GM23338 (cell line): ENCODE results near the gene B4GALT4. TPM values are rescaled to one million over a fixed set of nuclear protein-coding genes. Genes with fewer than 3 reads are reported as not detected.
"Not testable (repeated sequence)": the region's sequence is repeated elsewhere in the genome, so short reads cannot be mapped to it uniquely, and the experiment has no call there.

Experiments used
- ATAC-seq: fragments of 200-7000 bp; cut with Tn5 transposase; 3 replicates; pipeline ENCODE4 v1.9.1; 2020
- DNase-seq: peaks from one replicate; pipeline ENCODE4 v3.0.0-alpha.2; 2015; ENCODE audit warnings: low spot score
- H2AFZ ChIP-seq: fragments of 200-600 bp; sonication (generic); 2 replicates; pipeline ENCODE4 v1.8.0; 2016; ENCODE audit warnings: antibody characterized with exemption, mild to moderate bottlenecking, moderate library complexity
- H3F3A ChIP-seq: fragments of 200-600 bp; sonication (generic); replicated peaks from 2 replicates; pipeline ENCODE4 v1.8.0; 2017; ENCODE audit warnings: antibody characterized with exemption, mixed run types, low read depth
- H3K27ac ChIP-seq: fragments of 200-600 bp; sonication (generic); 2 replicates; pipeline ENCODE4 v1.6.1; 2016; ENCODE audit warnings: low read depth
- H3K27me3 ChIP-seq: fragments of 200-600 bp; sonication (generic); 2 replicates; pipeline ENCODE4 v1.8.0; 2016; ENCODE audit warnings: mild to moderate bottlenecking, mixed run types, moderate library complexity; ENCODE audit not compliant: insufficient read depth
- H3K36me3 ChIP-seq: fragments of 200-600 bp; sonication (generic); 2 replicates; pipeline ENCODE4 v1.8.0; 2016; ENCODE audit warnings: mild to moderate bottlenecking; ENCODE audit not compliant: insufficient read depth
- H3K4me1 ChIP-seq: fragments of 200-600 bp; sonication (generic); 2 replicates; pipeline ENCODE4 v1.8.0; 2016; ENCODE audit warnings: mild to moderate bottlenecking, moderate library complexity; ENCODE audit not compliant: insufficient read depth
- H3K4me2 ChIP-seq: fragments of 200-600 bp; sonication (generic); 2 replicates; pipeline ENCODE4 v1.7.1; 2017; ENCODE audit warnings: mixed run types
- H3K4me3 ChIP-seq: fragments of 200-600 bp; sonication (generic); 2 replicates; pipeline ENCODE4 v1.6.1; 2016; ENCODE audit warnings: mixed run types
- H3K79me2 ChIP-seq: fragments of 200-600 bp; sonication (generic); replicated peaks from 2 replicates; pipeline ENCODE4 v1.8.0; 2017; ENCODE audit warnings: mild to moderate bottlenecking; ENCODE audit not compliant: insufficient read depth
- H3K9me2 ChIP-seq: fragments of 200-600 bp; sonication (generic); 2 replicates; pipeline ENCODE4 v1.8.0; 2017; ENCODE audit not compliant: insufficient read depth
- H4K20me1 ChIP-seq: fragments of 200-600 bp; sonication (generic); replicated peaks from 2 replicates; pipeline ENCODE4 v1.8.0; 2017; ENCODE audit warnings: mild to moderate bottlenecking; ENCODE audit not compliant: insufficient read depth
- H3K27ac Mint-ChIP-seq: 2 replicates; pipeline ENCODE4 v1.8.0; 2020; ENCODE audit warnings: inconsistent platforms, mild to moderate bottlenecking, moderate library complexity, mixed read lengths
- H3K27me3 Mint-ChIP-seq: 3 replicates; pipeline ENCODE4 v1.8.0; 2022; ENCODE audit warnings: low read depth, mild to moderate bottlenecking, moderate library complexity, mixed read lengths, inconsistent platforms; ENCODE audit not compliant: insufficient read depth, poor library complexity
- H3K36me3 Mint-ChIP-seq: 3 replicates; pipeline ENCODE4 v1.8.0; 2021; ENCODE audit warnings: low read depth, mild to moderate bottlenecking, inconsistent platforms, moderate library complexity, mixed read lengths
- H3K4me1 Mint-ChIP-seq: 3 replicates; pipeline ENCODE4 v1.8.0; 2020; ENCODE audit warnings: mild to moderate bottlenecking, inconsistent platforms, mixed read lengths
- H3K4me3 Mint-ChIP-seq: 3 replicates; pipeline ENCODE4 v1.8.0; 2021; ENCODE audit warnings: moderate library complexity, mild to moderate bottlenecking, inconsistent platforms, mixed read lengths
- H3K9me3 Mint-ChIP-seq: 3 replicates; pipeline ENCODE4 v1.8.0; 2020; ENCODE audit warnings: moderate library complexity, mild to moderate bottlenecking, inconsistent platforms, mixed read lengths
- EZH2 ChIP-seq: fragments of 200-600 bp; sonication (generic); IDR thresholded peaks from one replicate; pipeline ENCODE4 v1.8.0; 2017; ENCODE audit warnings: antibody characterized with exemption, mild to moderate bottlenecking, low read depth; ENCODE audit not compliant: unreplicated experiment
- EZH2phosphoT487 ChIP-seq: fragments of 200-600 bp; sonication (generic); IDR thresholded peaks from one replicate; pipeline ENCODE4 v1.8.1; 2018; ENCODE audit warnings: antibody characterized with exemption; ENCODE audit not compliant: unreplicated experiment
- JUNB ChIP-seq: IDR thresholded peaks from one replicate; pipeline ENCODE4 v1.6.1; 2016; ENCODE audit warnings: antibody characterized with exemption; ENCODE audit not compliant: unreplicated experiment
- POLR2AphosphoS5 ChIP-seq: IDR thresholded peaks from 2 replicates; pipeline ENCODE4 v1.6.1; 2016; ENCODE audit warnings: antibody characterized with exemption, low read depth
- STAT1 ChIP-seq: IDR thresholded peaks from one replicate; pipeline ENCODE4 v1.6.1; 2016; ENCODE audit warnings: antibody characterized with exemption; ENCODE audit not compliant: unreplicated experiment
- polyA plus RNA-seq: library from polyadenylated mRNA; unstranded; fragments of >200 nt; fragmentation: Nextera tagmentation; extraction: Ambion mirVana; gene quantifications from 2 replicates; pipeline ENCODE4 v1.2.1, GENCODE V29; 2016
- total RNA-seq: library from RNA; depleted of rRNA; stranded (reverse); fragments of >200 nt; shearing (Covaris generic); gene quantifications from 2 replicates; pipeline ENCODE4 v1.2.3, GENCODE V29; 2014
- TF ChIP-seq, protein P1 (sequence below): fragments of 250-450 bp; sonication (Bioruptor Pico); IDR thresholded peaks from 2 replicates; pipeline ENCODE4 v1.5.0; 2020; ENCODE audit warnings: mild to moderate bottlenecking, moderate library complexity

Gene B4GALT4
- total and polyA plus RNA-seq, 2 experiments from 2014 or later = 38.3 to 45.3 TPM

DNA sequence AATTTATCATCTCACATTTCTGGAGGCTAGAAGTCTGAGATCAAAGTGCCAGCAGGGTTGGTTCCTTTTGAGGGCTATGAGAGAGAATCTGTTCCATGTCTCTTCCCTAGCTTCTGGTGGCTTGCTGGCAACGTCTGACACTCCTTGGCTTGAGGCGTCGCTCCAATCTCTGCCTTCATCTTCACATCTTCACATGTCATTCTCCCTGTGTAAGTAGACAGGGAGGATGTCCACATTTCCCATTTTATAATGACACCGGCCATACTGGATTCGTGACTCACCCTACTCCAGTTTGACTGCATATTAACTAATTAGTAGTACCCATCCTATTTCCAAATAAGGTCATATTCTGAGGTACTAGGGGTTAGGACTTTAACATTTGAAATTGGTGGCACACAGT, 36.0 kb upstream of the B4GALT4 start (continued):
- TF ChIP-seq, protein P1, sequence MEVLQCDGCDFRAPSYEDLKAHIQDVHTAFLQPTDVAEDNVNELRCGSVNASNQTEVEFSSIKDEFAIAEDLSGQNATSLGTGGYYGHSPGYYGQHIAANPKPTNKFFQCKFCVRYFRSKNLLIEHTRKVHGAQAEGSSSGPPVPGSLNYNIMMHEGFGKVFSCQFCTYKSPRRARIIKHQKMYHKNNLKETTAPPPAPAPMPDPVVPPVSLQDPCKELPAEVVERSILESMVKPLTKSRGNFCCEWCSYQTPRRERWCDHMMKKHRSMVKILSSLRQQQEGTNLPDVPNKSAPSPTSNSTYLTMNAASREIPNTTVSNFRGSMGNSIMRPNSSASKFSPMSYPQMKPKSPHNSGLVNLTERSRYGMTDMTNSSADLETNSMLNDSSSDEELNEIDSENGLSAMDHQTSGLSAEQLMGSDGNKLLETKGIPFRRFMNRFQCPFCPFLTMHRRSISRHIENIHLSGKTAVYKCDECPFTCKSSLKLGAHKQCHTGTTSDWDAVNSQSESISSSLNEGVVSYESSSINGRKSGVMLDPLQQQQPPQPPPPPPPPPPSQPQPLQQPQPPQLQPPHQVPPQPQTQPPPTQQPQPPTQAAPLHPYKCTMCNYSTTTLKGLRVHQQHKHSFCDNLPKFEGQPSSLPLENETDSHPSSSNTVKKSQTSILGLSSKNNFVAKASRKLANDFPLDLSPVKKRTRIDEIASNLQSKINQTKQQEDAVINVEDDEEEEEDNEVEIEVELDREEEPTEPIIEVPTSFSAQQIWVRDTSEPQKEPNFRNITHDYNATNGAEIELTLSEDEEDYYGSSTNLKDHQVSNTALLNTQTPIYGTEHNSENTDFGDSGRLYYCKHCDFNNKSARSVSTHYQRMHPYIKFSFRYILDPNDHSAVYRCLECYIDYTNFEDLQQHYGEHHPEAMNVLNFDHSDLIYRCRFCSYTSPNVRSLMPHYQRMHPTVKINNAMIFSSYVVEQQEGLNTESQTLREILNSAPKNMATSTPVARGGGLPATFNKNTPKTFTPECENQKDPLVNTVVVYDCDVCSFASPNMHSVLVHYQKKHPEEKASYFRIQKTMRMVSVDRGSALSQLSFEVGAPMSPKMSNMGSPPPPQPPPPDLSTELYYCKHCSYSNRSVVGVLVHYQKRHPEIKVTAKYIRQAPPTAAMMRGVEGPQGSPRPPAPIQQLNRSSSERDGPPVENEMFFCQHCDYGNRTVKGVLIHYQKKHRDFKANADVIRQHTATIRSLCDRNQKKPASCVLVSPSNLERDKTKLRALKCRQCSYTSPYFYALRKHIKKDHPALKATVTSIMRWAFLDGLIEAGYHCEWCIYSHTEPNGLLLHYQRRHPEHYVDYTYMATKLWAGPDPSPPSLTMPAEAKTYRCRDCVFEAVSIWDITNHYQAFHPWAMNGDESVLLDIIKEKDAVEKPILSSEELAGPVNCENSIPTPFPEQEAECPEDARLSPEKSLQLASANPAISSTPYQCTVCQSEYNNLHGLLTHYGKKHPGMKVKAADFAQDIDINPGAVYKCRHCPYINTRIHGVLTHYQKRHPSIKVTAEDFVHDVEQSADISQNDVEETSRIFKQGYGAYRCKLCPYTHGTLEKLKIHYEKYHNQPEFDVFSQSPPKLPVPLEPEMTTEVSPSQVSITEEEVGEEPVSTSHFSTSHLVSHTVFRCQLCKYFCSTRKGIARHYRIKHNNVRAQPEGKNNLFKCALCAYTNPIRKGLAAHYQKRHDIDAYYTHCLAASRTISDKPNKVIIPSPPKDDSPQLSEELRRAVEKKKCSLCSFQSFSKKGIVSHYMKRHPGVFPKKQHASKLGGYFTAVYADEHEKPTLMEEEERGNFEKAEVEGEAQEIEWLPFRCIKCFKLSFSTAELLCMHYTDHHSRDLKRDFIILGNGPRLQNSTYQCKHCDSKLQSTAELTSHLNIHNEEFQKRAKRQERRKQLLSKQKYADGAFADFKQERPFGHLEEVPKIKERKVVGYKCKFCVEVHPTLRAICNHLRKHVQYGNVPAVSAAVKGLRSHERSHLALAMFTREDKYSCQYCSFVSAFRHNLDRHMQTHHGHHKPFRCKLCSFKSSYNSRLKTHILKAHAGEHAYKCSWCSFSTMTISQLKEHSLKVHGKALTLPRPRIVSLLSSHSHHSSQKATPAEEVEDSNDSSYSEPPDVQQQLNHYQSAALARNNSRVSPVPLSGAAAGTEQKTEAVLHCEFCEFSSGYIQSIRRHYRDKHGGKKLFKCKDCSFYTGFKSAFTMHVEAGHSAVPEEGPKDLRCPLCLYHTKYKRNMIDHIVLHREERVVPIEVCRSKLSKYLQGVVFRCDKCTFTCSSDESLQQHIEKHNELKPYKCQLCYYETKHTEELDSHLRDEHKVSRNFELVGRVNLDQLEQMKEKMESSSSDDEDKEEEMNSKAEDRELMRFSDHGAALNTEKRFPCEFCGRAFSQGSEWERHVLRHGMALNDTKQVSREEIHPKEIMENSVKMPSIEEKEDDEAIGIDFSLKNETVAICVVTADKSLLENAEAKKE (CRISPR knock-in tag) = no peak
- TF ChIP-seq EZH2 (no peak), POLR2AphosphoS5 (no peak), EZH2phosphoT487 (no peak), JUNB (no peak)

DNA sequence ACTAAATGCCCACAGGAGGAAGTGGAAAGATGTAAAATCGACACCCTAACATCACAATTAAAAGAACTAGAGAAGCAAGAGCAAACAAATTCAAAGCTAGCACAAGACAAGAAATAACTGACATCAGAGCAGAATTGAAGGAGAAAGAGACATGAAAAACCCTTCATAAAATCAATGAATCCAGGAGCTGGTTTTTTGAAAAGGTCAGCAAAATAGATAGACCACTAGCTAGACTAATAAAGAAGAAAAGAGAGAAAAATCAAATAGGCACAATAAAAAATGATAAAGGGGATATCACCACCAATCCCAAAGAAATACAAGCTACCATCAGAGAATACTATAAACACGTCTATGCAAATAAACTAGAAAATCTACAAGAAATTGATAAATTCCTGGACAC, 29.5 kb upstream of the B4GALT4 start:
- H3K36me3 ChIP-seq, H3K36me3 Mint-ChIP-seq, H3K27ac Mint-ChIP-seq, H3K4me1 ChIP-seq, H3F3A ChIP-seq, H3K27me3 Mint-ChIP-seq, H3K9me2 ChIP-seq, H3K27me3 ChIP-seq, H3K4me3 Mint-ChIP-seq, ATAC-seq, H3K9me3 Mint-ChIP-seq, H3K79me2 ChIP-seq, H3K27ac ChIP-seq, H3K4me2 ChIP-seq, DNase-seq, H3K4me1 Mint-ChIP-seq, H3K4me3 ChIP-seq, H2AFZ ChIP-seq, H4K20me1 ChIP-seq: not testable (repeated sequence)

DNA sequence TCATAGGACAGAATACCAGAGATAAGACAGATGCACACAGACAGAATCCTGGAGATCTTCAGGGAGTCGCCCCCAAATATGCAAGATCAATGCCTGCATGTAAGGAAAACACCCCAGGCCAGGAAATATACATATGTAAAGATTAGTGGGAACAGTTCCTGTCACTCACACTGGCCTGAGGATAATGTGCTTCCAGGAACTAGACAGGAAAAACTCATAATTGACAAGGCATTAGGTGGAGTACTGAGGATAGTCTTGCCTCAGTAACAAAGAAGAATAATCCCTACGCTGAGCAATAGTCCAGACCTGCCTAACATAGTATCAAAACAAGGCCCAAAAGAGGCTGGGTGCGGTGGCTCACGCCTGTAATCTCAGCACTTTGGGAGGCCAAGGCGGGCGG, 20.4 kb upstream of the B4GALT4 start:
- Histone ChIP-seq H3K4me3 (no peak overlapping the region), H3F3A (no peaks in the 10 kb centered on the region), H3K79me2 (no peaks in the 10 kb centered on the region), H3K27ac (no peak overlapping the region), H3K4me1 (peaks cover 34% of the 10 kb centered on the region), H3K4me2 (no peak overlapping the region), H3K36me3 (no peaks in the 10 kb centered on the region), H4K20me1 (no peaks in the 10 kb centered on the region), H3K27me3 (no peaks in the 10 kb centered on the region), H3K9me2 (no peaks in the 10 kb centered on the region), H2AFZ (peak overlapping the region; percentile 35; the same call in 1 of the 2 replicates)
- no peak overlapping the region for H3K4me3 Mint-ChIP-seq
- H3K27me3 Mint-ChIP-seq = peaks cover 11% of the 10 kb centered on the region
- DNase-seq (no peak), ATAC-seq (no peak)
- peaks cover 37% of the 10 kb centered on the region for H3K4me1 Mint-ChIP-seq
- no peak overlapping the region for H3K27ac Mint-ChIP-seq
- peaks cover 15% of the 10 kb centered on the region; the same call in 2 of the 3 replicates for H3K9me3 Mint-ChIP-seq
- no peak for TF ChIP-seq STAT1
- H3K36me3 Mint-ChIP-seq = peaks cover 16% of the 10 kb centered on the region
